Loucy (cell line): ENCODE results near the gene ZNF486.

Experiments used
- EZH2phosphoT487 ChIP-seq: fragments of 200-600 bp; IDR thresholded peaks from 2 replicates; pipeline ENCODE4 v1.6.1; 2018; ENCODE audit warnings: antibody characterized with exemption, mild to moderate bottlenecking, moderate library complexity, borderline replicate concordance
- TF ChIP-seq, protein P1 (sequence below): fragments of 200-600 bp; sonication (generic); conservative IDR thresholded peaks from 2 replicates; pipeline ENCODE4 v1.5.1; 2014; ENCODE audit warnings: mild to moderate bottlenecking, antibody characterized with exemption, low read length

DNA sequence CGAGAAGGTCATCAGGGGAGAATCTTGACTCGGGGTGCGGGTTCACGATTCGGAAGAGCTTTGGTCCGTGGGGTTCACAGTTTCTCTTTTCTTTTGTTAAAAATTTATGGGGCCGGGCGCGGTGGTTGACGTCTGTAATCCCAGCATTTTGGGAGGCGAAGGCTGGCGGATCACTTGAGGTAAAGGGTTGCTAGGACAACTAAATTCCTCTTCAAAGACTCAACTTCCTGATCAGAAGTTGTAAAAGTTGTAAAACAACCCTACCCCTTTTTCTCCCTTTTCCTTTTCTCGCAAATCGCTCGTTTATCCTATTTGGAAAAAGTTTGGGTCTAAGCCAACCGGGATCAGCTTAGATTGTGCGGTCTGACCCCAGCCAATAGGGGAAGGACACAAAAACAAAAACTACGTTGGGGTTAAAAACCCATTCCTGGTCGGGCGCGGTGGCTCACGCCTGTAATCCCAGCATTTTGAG is 673 bp downstream of the ZNF486 start:
- TF ChIP-seq, protein P1, sequence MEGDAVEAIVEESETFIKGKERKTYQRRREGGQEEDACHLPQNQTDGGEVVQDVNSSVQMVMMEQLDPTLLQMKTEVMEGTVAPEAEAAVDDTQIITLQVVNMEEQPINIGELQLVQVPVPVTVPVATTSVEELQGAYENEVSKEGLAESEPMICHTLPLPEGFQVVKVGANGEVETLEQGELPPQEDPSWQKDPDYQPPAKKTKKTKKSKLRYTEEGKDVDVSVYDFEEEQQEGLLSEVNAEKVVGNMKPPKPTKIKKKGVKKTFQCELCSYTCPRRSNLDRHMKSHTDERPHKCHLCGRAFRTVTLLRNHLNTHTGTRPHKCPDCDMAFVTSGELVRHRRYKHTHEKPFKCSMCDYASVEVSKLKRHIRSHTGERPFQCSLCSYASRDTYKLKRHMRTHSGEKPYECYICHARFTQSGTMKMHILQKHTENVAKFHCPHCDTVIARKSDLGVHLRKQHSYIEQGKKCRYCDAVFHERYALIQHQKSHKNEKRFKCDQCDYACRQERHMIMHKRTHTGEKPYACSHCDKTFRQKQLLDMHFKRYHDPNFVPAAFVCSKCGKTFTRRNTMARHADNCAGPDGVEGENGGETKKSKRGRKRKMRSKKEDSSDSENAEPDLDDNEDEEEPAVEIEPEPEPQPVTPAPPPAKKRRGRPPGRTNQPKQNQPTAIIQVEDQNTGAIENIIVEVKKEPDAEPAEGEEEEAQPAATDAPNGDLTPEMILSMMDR: no peak
- TF ChIP-seq EZH2phosphoT487: no peak
